HCT116 (cell line): ENCODE results near the gene EPB41L4A.

ENCODE experiments used
- CEBPB ChIP-seq: IDR thresholded peaks from 2 replicates; pipeline ENCODE4 v1.6.1; 2012; ENCODE audit warnings: low read depth
- POLR2A ChIP-seq: IDR thresholded peaks from 2 replicates; pipeline ENCODE4 v1.7.0; 2011; ENCODE audit warnings: borderline replicate concordance; ENCODE audit not compliant: insufficient read depth, insufficient read length; ENCODE audit errors: extremely low read depth
- POLR2AphosphoS5 ChIP-seq: IDR thresholded peaks from 2 replicates; pipeline ENCODE4 v1.6.1; 2011; ENCODE audit warnings: mild to moderate bottlenecking, low read depth, low read length, moderate library complexity
- SIN3A ChIP-seq: IDR thresholded peaks from 2 replicates; pipeline ENCODE4 v1.6.1; 2012; ENCODE audit warnings: low read depth
- ZNF274 ChIP-seq: fragments of 200-500 bp; sonication (Bioruptor generic); IDR thresholded peaks from 2 replicates; pipeline ENCODE4 v1.6.1; 2014; ENCODE audit warnings: mild to moderate bottlenecking, low read depth, low read length, inconsistent platforms
- TF ChIP-seq, protein P1 (sequence below), 3 experiments: fragments of 200-600 bp in 1 of 3; sonication (generic) in 1 of 3; IDR thresholded peaks in 2 of 3; conservative IDR thresholded peaks in 1 of 3; 2 replicates each; pipeline ENCODE4 v1.5.1; 2012 to 2017; ENCODE audit warnings: low read depth in 2 of 3, low read length in 2 of 3, antibody characterized with exemption in 1 of 3, borderline replicate concordance in 1 of 3, control low read depth in 1 of 3, mild to moderate bottlenecking in 1 of 3, mixed read lengths in 1 of 3, mixed run types in 1 of 3, moderate library complexity in 1 of 3; ENCODE audit not compliant: insufficient read depth in 1 of 3

DNA sequence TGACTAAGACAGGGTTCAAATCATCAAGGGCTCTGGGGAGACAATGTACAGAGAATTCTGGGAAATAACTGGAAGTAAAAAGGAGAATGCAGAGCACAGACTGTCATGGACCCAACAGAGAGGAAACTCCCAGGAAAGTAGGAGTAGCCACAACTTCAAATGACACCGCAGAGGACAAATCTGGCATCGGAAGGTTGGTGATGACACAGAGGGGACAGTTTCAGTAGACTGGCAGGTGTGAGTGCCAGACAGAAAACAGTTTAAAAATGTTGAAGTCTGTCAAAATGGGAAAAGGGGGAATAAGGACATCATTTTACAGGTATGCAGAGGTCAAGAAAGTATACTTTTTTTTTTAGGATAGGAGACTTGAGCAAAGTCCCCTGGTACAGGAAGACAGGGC, 70.2 kb downstream of the EPB41L4A start:
- no peak for TF ChIP-seq POLR2A
- TF ChIP-seq, protein P1, sequence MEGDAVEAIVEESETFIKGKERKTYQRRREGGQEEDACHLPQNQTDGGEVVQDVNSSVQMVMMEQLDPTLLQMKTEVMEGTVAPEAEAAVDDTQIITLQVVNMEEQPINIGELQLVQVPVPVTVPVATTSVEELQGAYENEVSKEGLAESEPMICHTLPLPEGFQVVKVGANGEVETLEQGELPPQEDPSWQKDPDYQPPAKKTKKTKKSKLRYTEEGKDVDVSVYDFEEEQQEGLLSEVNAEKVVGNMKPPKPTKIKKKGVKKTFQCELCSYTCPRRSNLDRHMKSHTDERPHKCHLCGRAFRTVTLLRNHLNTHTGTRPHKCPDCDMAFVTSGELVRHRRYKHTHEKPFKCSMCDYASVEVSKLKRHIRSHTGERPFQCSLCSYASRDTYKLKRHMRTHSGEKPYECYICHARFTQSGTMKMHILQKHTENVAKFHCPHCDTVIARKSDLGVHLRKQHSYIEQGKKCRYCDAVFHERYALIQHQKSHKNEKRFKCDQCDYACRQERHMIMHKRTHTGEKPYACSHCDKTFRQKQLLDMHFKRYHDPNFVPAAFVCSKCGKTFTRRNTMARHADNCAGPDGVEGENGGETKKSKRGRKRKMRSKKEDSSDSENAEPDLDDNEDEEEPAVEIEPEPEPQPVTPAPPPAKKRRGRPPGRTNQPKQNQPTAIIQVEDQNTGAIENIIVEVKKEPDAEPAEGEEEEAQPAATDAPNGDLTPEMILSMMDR (IDR thresholded peaks at IDR 0.05 in 2 of 3, conservative IDR thresholded peaks at IDR 0.05 in 1 of 3; ENCODE audit: borderline replicate concordance in 1 of 3, insufficient read depth in 1 of 3, low read depth in 2 of 3, low read length in 2 of 3) = no peak
- no peak for TF ChIP-seq SIN3A
- TF ChIP-seq CEBPB = no peak
- no peak for TF ChIP-seq ZNF274
- no peak for TF ChIP-seq POLR2AphosphoS5
